ENCODE data around the gene PCP4.

The PCP4 gene

GRCh38 chr21:39956586-39956985 is 89.3 kb downstream of the PCP4 start:
- in situ Hi-C loops (cut with MboI; ENCODE audit: low pct_unique_long_range_greater_than_20kb, low sequenced_read_pairs, unreplicated experiment) = no loop called here
- no peak for DNase-seq (ENCODE audit: low spot score)

GRCh38 chr21:39958731-39959130 is 91.5 kb downstream of the PCP4 start:
- no peak for TF ChIP-seq CTCF (IDR thresholded peaks at IDR 0.05; ENCODE audit: extremely low read depth, insufficient read depth, missing control alignments)
- in situ Hi-C loops (cut with MboI; ENCODE audit: low pct_unique_long_range_greater_than_20kb, low sequenced_read_pairs, unreplicated experiment) = no loop called here
- DNase-seq (ENCODE audit: low spot score) = no peak

More at GRCh38 chr21:39956586-39956985, 89.3 kb downstream of the PCP4 start:
- TF ChIP-seq CTCF (IDR thresholded peaks at IDR 0.05; ENCODE audit: extremely low read depth, insufficient read depth, missing control alignments) = no peak

GRCh38 chr21:39961251-39961650 is 94.0 kb downstream of the PCP4 start:
- in situ Hi-C loops (cut with MboI; ENCODE audit: low pct_unique_long_range_greater_than_20kb, low sequenced_read_pairs, unreplicated experiment) = no loop called here
- TF ChIP-seq CTCF (IDR thresholded peaks at IDR 0.05; ENCODE audit: extremely low read depth, insufficient read depth, missing control alignments) = no peak

GRCh38 chr21:39965026-39965425 is 97.8 kb downstream of the PCP4 start:
- TF ChIP-seq CTCF (IDR thresholded peaks at IDR 0.05; ENCODE audit: extremely low read depth, insufficient read depth, missing control alignments) = no peak
- in situ Hi-C loops (cut with MboI; ENCODE audit: low pct_unique_long_range_greater_than_20kb, low sequenced_read_pairs, unreplicated experiment) = no loop called here

More at GRCh38 chr21:39961251-39961650, 94.0 kb downstream of the PCP4 start:
- no peak for DNase-seq (ENCODE audit: low spot score)

GRCh38 chr21:39966786-39967185 is 99.5 kb downstream of the PCP4 start:
- DNase-seq (ENCODE audit: low spot score) = no peak
- in situ Hi-C loops (cut with MboI; ENCODE audit: low pct_unique_long_range_greater_than_20kb, low sequenced_read_pairs, unreplicated experiment) = no loop called here
- TF ChIP-seq CTCF (IDR thresholded peaks at IDR 0.05; ENCODE audit: extremely low read depth, insufficient read depth, missing control alignments) = no peak

More at GRCh38 chr21:39965026-39965425, 97.8 kb downstream of the PCP4 start:
- no peak for DNase-seq (ENCODE audit: low spot score)

- DNase-seq (ENCODE audit: low spot score) = no peak
- in situ Hi-C loops (cut with MboI; ENCODE audit: low pct_unique_long_range_greater_than_20kb, low sequenced_read_pairs, unreplicated experiment) = no loop called here
- TF ChIP-seq CTCF (IDR thresholded peaks at IDR 0.05; ENCODE audit: extremely low read depth, insufficient read depth, missing control alignments) = no peak
Observed at GRCh38 chr21:39968010-39968409, 100.8 kb downstream of the PCP4 start.
